ENCODE measurements around the gene MEF2D.
A peak's percentile ranks its signal among the peaks of the same experiment; 100 is the strongest.

MEF2D gene

GRCh38 chr1:156421939-156422601 is 78.5 kb downstream of the MEF2D start:
- no peak for DNase-seq

GRCh38 chr1:156421062-156421938 is 79.3 kb downstream of the MEF2D start:
- DNase-seq: peak; percentile 53 to 67

- peak; percentile 30 to 41 for DNase-seq
Observed at GRCh38 chr1:156420205-156421061, 80.1 kb downstream of the MEF2D start.

GRCh38 chr1:156419854-156420204 is 80.7 kb downstream of the MEF2D start:
- peak; percentile 21 to 30 for DNase-seq

- no peak for DNase-seq
Observed at GRCh38 chr1:156418416-156419070, 82.0 kb downstream of the MEF2D start.

GRCh38 chr1:156417401-156418020 is 83.1 kb downstream of the MEF2D start:
- no peak for DNase-seq

- no peak for DNase-seq
Observed at GRCh38 chr1:156416993-156417392, 83.6 kb downstream of the MEF2D start.

- DNase-seq: no peak
Observed at GRCh38 chr1:156414461-156415064, 86.0 kb downstream of the MEF2D start.

All from stimulated activated CD4-positive, alpha-beta T cell treated with anti-CD3 and anti-CD28 coated beads, Interleukin-4, amount 100 ng/mL, for 4 hours (primary cell).